ENCODE measurements around the gene GRID2. TPM values are rescaled to one million over a fixed set of nuclear protein-coding genes. Genes with fewer than 3 reads are reported as not detected.
A peak's percentile ranks its signal among the peaks of the same experiment; 100 is the strongest.

Gene GRID2
- total and polyA plus RNA-seq, 8 donors = 0.14 to 0.36 (median 0.22) TPM

GRCh38 chr4:93187892-93188291 lies 884.1 kb downstream of the GRID2 start:
- Histone ChIP-seq H3K27ac (no peak overlapping the region), H3K9me3 (peaks cover 0 to 2% of the 10 kb centered on the region in 2 donors), H3K36me3 (no peaks in the 10 kb centered on the region), H3K27me3 (no peaks in the 10 kb centered on the region), H3K4me1 (no peaks in the 10 kb centered on the region), H3K4me3 (no peak overlapping the region)
- ATAC-seq (no peak), DNase-seq (no peak)
- TF ChIP-seq CTCF (IDR thresholded peaks at IDR 0.05) = no peak
- intact Hi-C loops (cut with DNase I) = no loop called here

GRCh38 chr4:93199492-93199891 lies 895.7 kb downstream of the GRID2 start:
- DNase-seq = peak in 2 of 4 donors; percentile 16 to 47
- intact Hi-C loops (cut with DNase I) = no loop called here
- Histone ChIP-seq H3K9me3 (no peaks in the 10 kb centered on the region), H3K4me3 (no peak overlapping the region), H3K27ac (no peak overlapping the region), H3K36me3 (no peaks in the 10 kb centered on the region), H3K27me3 (no peaks in the 10 kb centered on the region), H3K4me1 (no peaks in the 10 kb centered on the region)
- peak in 1 of 2 donors; percentile 34 for TF ChIP-seq CTCF (IDR thresholded peaks at IDR 0.05)
- peak; percentile 86 for ATAC-seq

GRCh38 chr4:93201471-93202096 lies 897.8 kb downstream of the GRID2 start:
- no peak for ATAC-seq
- no peak overlapping the region for H3K27ac ChIP-seq
- H3K9me3 ChIP-seq = no peaks in the 10 kb centered on the region
- intact Hi-C loops (cut with DNase I) = no loop called here
- DNase-seq = no peak
- no peaks in the 10 kb centered on the region for H3K27me3 ChIP-seq
- no peak for TF ChIP-seq CTCF (IDR thresholded peaks at IDR 0.05)
- H3K36me3 ChIP-seq = no peaks in the 10 kb centered on the region
- H3K4me3 ChIP-seq = no peak overlapping the region
- H3K4me1 ChIP-seq = no peaks in the 10 kb centered on the region

GRCh38 chr4:93203708-93204107 lies 899.9 kb downstream of the GRID2 start:
- Histone ChIP-seq H3K36me3 (no peaks in the 10 kb centered on the region), H3K4me1 (no peaks in the 10 kb centered on the region), H3K9me3 (no peaks in the 10 kb centered on the region), H3K27ac (no peak overlapping the region), H3K4me3 (no peak overlapping the region), H3K27me3 (no peaks in the 10 kb centered on the region)
- DNase-seq (no peak), ATAC-seq (no peak)
- TF ChIP-seq CTCF (IDR thresholded peaks at IDR 0.05) = no peak
- intact Hi-C loops (cut with DNase I) = no loop called here

- intact Hi-C loops (cut with DNase I) = no loop called here
- Histone ChIP-seq H3K9me3 (peaks cover 0 to 2% of the 10 kb centered on the region in 2 donors), H3K4me3 (no peak overlapping the region), H3K4me1 (no peaks in the 10 kb centered on the region), H3K36me3 (no peaks in the 10 kb centered on the region), H3K27ac (no peak overlapping the region), H3K27me3 (no peaks in the 10 kb centered on the region)
- no peak for DNase-seq
- no peak for ATAC-seq
- no peak for TF ChIP-seq CTCF (IDR thresholded peaks at IDR 0.05)
These were observed 908.5 kb downstream of the GRID2 start for GRCh38 chr4:93212250-93212649.

All from left lung (tissue), 10 donors.